HG03139 (cell line): ENCODE data around the gene IKBIP.
"Not testable (repeated sequence)": the region's sequence is repeated elsewhere in the genome, so short reads cannot be mapped to it uniquely, and the experiment has no call there.

Experiments
- ATAC-seq: cut with Tn5 transposase; IDR thresholded peaks from one replicate; pipeline ENCODE4 v1.9.1; 2021; ENCODE audit not compliant: unreplicated experiment

Gene IKBIP

GRCh38 chr12:98578821-98579220 lies 65.8 kb downstream of the IKBIP start:
- no peak for ATAC-seq

DNA sequence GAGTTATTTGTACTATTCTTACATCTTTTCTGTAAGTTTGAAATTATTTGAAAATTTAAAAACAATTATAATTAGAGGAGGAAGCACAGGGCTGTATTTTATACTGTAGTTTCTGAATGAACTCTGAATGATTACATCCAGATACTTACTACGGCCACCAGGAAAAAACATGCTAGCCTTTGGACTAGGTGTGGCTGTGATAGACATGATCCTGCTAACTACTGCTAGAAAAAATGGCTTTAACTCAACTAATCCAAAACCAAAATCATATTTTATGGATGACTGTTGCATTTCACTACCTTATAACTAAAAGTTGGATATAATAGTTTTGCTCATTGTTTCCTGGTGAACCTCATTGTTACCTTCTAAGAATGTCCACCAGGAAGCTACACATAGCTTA lies 66.2 kb downstream of the IKBIP start:
- ATAC-seq: no peak

- ATAC-seq: not testable (repeated sequence)
These were observed 67.8 kb downstream of the IKBIP start for GRCh38 chr12:98576795-98577194.

- ATAC-seq: no peak
These were observed 69.6 kb downstream of the IKBIP start for GRCh38 chr12:98575013-98575412.
